Activated CD8-positive, alpha-beta memory T cell treated with anti-CD3 and anti-CD28 coated beads, Interleukin-2, amount 50 U/mL, for 48 hours (primary cell): Measurements from ENCODE around the gene GIPC1.

ENCODE experiments used
- DNase-seq: peaks from one replicate; pipeline ENCODE4 v3.0.0-alpha.2; 2020

Gene GIPC1

DNA sequence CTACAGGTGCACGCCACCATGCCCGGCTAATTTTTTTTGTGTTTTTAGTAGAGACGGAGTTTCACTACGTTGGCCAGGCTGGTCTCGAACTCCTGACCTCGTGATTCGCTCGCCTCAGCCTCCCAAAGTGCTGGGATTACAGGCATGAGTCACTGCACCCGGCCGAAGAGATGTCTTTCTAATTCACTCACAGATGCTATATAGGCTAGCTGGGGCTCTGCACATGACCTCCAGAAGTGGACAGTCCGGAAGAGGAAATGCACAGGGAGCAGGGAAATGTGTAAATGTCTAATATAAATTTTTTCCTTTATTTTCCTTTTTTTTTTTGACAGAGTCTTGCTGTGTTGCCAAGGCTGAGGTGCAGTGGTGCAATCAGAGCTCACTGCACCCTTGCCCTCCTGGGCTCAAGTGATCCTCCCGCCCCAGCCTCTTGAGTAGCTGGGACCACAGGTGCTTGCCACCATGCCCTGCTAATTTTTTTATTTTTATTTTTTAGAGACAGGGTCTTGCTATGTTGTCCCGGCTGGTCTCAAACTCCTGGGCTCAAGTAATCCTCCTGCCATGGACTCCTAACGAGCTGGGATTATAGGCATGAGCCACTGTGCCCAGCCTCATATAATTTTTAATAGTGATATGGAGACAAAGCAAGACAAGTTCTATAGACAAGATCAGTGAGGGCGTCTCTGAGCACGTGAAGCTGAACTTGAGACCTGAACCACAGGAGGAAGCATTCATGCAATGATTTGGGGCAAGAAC is 8.4 kb downstream of the GIPC1 start:
- no peak for DNase-seq

DNA sequence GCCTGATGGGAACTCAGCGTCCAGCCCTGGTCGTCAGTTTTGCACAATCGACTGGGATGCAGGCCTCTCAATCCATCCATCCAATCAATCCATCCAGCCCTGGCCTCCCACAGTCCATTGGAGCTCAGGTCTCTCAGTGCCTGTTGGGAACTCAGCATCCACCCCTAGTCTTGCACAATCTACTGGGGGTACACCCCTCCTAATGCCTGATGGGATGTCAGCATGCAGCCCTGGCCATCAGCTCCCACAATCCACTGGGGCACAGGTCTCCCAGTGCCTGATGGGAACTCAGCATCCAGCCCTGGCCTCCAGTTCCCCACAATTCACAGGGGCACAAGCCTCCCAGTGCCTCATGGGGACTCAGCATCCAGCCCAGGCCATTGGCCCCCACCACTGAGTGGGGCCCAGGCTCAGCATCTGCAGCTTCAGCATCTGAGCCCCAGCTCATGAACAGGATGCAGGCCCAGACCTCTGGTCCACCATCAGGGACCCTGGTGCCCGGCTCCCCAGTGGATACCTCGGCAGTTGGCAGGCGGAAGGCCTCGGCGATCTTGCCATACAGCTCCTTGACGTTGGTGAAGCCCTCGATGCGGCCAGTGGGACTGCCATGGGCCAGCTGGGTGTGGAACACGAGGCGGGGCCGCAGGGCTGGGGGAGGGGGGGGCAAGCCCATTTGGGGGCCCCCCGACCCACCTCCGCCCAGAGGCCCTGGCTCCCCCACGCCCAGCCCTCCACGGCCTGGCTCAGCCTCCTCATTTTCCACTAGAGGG is 13.6 kb downstream of the GIPC1 start:
- DNase-seq: no peak

DNA sequence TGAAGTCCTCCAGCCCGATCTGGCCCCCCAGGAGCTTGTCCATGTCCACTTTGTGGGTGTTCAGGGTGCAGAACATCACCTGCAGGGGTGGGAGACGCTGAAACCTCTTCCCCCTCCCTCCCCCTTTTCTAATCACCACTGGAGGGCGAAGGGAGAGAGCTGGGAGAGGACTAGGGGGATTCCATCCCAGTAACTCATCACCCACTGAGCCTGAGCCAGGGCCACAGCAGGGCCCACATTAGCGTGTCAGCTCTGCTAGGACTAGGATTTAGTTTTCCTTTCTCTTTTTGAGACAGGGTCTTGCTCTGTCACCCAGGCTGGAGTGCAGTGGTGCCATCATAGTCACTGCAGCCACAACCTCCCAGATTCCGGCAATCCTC is 15.2 kb downstream of the GIPC1 start:
- DNase-seq: no peak

DNA sequence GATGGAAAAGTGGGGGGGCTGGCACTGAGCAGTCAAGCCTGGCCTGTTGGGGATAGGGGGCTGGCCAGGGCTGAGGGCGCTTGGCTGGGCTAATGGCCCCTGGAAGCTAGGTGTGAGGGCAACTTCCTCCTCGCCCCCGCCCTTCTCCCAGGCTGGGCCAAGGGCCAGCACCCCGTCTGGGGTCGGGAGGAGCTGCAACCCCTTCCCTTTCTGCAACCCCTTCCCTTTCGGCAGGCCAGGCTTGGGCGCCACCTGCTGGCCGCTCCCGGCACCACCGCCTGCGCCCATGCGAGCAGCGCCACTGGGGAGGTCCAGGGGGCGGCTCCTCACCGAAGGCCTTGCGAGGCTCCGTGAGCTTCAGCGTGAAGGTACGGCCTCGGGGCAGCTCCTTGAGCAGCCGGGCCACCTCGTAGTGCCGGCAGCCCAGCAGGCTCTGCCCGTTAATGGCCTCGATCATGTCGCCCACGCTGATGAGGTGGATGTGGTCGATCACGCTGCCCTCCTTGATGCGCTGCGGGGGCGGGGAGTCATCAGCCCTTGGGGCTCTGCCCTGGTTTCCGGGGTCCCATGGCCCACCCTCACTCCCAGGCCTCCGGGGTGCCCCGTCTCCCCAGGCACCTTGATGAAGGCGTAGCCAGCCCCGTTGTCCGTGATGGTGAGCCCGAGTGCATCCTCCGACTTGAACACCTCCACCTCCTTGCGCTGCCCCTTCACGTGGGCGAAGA is 15.8 kb downstream of the GIPC1 start:
- peak; percentile 96 for DNase-seq

DNA sequence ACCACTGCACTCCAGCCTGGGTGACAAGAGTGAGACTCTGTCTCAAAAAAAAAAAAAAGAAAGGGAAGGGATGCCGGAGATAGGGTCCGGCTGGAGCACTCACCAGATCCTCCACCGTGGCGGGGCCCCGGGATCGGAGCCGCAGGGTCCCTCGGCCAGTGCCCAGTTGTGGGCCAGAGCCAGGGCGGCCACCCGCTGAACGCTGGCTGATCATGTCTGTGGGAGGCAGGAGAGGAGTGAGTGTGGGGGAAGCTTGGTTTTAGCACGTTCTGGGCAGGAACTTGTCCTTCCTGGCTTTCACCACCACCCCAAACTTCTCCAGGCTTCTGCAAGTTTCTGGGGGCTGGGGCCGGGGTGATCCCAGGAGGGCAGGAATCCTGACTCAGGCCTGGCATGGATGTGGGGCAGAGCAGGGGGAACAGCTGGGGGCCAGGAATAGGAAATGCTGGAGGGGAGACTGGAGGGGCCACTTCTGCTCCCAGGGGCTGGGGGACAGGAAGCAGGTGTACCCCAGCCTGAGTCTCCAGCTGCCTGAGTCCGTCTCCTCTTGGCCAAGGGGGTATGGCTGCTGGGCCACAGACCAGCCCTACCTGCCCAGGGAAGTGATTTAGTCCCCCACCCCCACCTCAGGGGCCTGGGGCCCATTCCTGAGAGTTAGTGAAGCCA is 16.5 kb downstream of the GIPC1 start:
- no peak for DNase-seq

DNA sequence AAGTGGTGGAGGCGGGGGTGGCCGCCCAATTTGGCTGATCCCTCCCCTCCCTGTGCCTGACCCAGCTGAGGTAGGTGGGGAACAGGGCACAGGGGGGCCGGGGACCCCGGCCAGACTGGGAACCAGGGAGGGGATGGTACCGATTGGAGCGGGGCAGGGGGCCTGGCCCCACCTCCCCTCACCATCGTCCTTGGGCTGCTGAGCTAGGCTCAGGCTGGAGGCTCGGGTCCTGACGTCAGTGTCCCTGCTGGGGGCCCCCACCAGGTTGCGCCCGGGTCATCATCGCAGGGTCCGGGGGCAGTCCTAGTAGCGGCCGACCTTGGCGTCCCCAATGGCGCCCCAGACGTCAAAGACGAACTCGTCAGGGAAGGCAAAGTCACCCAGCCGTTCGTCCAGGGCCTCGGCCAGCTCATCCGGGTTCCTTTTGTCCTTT is 17.8 kb downstream of the GIPC1 start:
- DNase-seq: no peak

DNA sequence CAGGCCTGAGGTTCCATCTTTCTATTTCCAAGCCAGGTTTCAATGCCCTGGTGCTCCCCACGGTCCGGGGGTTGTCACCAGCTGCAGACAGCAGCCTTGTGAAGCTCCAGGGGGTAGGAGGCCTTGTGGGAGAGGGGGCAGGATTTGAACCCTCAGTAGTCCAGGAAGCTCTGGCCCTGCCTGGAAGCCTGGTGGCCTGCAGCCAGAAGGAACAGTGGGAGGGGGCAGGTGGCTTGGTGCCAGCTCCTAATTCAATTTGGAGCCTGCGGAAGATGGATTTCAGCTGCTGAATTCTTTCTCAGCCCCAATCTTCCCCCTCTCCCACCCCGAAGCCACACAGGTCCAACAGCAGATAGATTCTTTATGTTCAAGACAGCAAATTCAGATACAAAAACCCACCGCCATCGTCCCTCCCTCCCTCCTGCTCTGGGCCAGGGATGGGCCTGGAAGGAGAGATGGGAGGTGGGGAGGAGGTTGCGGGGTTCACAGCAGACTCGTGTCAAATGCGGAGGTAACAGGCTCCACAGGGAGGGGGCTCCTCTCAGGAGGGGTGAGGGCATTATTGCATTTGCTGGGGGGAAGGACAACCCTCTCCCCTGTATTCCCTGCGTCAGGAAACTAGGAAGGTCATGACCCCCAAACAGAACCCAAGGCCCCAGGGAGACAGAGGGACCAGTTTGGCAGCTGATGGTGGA is 18.4 kb downstream of the GIPC1 start:
- DNase-seq: no peak

DNA sequence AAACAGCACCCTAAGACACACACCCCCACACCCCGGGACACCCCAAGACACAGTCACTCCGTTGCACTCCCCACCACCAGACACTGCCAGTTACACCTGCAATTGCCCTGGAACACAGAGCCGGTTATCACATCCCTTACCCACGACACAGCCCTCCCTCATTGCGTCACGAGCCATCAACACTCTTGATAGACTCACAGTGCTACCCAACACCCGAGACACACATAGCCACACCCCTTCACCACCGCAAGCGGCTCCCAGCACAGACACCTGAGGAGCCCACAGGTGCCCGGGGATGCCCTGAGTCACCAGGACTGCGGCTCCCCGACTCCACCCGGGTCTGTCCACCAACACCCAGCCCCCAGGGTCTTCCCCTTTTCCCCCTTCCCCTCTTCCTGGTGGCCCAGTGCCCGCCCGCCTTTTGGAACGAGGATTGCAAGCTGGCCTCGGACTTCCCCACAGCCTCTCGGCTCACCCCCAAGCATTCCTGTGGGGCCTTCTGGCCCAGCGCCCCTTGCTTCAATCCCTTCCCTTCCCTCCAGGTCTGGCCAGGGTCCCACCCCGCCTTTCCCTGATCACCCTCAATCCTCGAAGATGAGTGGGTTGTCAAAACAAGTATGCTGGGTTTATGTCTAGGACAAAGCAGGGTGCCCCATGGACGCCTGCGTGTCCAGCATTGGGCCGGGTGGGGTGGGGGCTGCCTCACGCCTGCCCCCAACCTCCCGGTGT is 19.1 kb downstream of the GIPC1 start:
- DNase-seq: no peak

DNA sequence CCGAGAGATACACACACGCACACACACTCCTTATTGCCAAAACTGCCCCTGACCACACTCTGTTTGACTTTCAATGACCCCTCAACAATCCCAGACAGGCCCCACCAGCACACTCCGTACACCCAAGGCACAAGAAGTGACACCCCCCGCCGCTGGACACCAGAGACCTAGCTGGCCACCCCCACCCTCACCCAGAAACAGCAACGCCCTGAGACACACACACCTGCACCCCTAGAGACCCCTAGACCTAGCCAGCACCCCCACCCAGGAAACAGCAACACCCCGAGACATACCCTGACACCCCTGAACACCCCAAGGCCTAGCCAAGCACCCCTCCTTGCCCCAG is 19.6 kb downstream of the GIPC1 start:
- no peak for DNase-seq

DNA sequence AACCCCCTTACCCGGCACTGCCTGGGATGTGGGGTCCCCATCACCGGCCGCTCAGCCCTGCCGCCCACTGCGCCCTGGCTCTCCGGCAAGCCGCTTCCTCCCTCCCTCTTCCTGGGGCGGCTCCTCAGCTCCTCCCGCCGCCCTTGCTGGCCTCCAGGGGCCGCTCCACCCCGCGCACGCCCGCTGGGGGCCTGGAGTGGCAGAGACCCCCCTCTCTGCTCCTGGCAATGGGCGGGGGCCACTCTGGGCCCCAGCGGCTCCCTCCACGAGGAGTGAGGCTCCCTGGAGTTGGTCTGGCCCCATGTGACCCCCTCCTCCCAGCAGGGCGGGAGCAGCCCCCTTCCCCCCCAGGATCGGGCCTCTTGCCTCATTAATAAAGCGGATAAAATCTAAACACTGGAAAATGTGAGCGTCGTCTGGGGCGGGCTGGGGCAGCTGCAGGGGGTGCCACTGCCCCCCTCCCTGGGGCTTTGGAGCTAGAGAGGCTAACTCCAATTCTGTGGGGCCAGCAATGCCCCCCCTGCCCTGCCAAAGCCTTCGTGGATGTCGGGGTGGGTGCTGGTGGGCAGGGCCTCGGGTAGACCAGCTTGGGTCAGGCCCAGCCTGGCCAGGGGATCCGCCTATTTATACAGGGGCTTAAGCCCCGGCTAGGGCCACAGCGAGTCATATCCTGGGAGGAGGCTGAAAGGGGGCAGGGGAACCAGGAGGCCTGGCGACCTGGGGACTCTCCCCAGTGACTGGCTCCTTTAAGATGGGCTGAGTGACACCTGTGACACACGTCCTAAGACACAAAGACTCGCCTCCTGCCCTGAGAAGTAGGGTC is 20.5 kb downstream of the GIPC1 start, which contains the start of gene PTGER1:
Gene PTGER1, minus strand, starts transcription at position 104 of the 823 bp plus-strand sequence. CDS start 1,034 bp downstream, outside the sequence.
- peak; percentile 74 for DNase-seq

DNA sequence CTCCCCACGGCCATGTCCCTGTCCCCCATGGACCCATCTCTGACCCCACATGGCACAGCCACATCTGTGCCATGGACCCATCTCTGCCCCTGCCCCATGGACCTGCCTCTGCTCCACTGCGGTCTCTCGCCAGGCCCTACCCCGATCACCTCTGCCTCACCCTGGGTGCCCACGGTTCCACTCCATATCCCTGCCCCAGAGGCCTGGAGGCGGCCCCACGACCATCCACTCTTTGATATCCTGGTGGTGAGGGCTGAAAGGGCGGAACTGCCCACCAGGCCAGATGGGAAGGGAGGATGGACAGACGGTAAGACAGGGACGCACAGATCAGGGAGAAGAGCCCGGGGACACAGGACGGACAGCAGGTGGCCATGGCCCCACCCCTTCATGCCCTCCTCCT is 21.1 kb downstream of the GIPC1 start:
- no peak for DNase-seq

DNA sequence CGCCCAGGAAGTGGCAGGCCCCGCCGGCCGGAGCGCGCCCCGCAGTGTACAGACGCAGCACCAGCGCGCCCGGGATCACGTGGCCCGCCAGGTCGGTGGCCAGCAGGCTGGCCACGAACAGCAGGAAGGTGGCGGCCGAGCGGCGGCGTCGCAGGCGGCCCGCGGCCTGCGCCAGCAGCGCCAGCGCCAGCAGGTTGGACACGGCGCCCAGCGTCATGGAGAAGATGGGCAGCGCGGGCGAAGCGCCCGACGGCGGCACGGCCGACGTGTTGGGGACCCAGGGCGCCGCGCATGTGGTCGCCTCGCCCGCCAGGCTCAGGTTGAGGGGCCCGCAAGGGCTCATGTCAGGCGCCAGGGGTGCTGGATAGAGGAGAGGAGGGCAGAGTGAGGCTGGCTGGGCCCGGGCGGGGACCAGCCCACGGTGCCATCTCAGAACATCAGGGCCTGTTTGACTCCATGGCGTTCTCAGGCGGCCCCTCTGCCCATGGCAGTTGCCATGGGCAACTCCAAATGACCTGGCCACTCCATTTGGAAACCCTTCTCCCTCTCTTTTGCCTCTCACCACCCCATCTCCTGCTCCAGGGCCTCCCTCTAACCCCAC is 21.8 kb downstream of the GIPC1 start:
- no peak for DNase-seq

DNA sequence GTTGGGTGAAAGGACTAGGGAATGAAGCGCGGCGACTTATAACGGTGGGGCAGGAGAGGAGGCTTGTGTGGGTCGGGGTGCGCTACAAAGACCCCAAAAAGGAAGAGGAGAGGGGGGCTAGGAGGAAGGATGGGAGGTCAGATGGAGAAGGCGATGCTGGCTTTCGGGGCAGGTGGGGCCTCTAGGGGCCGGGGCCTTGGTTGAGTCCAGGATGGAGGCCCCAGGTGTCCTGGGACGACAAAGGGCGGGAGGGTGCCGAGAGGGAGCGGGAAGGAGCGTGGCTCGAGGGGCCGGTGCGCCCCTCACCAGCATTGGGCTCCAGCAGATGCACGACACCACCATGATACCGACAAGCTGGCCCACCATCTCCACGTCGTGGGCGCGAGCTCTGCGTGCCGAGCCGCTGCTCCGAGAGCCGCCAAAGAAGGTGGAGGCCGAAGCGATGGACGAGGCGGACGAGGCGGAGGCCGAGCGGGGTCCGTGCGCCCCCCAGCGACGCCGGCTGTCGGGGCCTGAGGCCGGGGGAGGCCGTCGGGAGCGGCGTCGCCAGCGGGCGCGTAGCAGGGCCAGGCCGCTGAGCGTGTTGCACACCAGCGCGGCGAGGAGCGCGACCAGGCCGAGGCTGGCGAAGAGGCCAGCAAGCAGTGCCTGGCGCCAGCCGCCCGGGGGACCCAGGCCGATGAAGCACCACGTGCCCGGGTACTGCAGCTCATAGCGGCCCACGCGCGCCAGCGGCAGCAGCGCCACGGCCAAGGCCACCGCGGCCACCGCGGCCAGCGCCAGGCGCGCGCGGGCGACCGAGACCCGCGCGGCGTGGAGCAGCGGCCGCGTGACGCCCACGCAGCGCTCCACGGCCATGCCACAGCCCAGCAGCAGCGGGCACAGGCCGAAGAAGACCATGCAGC is 22.6 kb downstream of the GIPC1 start:
- DNase-seq: no peak

DNA sequence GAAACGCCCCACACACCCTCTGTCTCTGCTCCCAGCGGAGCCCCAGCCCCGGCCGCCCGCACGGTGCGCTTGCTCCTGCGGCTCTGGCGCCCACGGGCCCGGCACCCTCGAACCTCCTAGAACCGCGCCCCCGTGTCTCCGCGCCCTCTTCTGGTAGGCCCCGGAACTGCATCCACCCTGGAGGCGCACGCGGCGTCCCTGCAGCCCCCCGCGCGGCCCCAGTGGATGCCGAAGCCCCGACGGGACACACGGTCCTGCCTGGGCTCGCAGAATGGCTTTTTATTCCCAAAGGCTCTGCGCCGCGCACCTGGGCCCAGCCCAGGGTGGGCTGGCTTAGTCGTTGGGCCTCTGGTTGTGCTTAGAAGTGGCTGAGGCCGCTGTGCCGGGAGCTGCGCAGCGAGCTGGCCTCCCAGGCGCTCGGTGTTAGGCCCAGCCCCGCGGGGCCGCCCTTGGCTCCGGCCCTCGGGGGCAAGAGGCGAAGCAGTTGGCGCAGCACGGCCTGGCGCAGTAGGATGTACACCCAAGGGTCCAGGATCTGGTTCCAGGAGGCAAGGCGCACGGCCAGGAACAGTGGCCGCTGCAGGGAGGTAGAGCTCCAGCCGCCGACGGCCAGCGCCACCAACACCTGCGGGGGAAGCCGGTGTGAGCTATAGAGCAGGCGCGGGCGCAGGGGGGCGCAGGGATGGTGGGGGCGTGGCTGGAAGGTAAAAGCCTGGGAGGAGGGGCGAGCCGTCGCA is 23.6 kb downstream of the GIPC1 start:
- DNase-seq: peak; percentile 100

DNA sequence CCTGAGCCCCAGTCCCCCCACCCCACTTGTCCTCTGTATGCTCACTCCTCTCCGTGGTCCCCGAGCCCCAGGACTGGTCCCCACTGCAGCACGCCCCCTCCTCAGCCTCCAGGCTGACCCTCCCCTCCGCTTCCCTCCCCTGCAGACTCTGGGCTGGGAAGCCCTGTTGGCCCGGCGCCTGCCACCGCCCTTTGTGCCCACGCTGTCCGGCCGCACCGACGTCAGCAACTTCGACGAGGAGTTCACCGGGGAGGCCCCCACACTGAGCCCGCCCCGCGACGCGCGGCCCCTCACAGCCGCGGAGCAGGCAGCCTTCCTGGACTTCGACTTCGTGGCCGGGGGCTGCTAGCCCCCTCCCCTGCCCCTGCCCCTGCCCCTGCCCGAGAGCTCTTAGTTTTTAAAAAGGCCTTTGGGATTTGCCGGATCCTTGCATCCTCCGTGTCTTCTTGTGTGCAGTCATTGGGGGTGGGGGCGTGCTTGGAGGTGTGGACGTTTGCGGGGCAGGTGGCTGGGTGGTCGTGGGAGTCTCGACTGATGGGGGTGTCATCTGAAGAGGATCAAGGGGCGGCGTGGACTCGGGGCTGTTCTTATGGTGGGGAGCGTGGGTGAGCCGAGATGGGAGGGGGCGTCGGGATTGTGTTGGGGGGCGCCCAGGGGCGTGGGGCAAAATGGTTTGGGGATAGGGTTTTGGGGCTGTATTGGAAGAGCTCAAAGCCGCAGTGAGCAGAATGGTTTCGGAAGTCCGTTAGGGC is 24.3 kb downstream of the GIPC1 start:
- DNase-seq: no peak

DNA sequence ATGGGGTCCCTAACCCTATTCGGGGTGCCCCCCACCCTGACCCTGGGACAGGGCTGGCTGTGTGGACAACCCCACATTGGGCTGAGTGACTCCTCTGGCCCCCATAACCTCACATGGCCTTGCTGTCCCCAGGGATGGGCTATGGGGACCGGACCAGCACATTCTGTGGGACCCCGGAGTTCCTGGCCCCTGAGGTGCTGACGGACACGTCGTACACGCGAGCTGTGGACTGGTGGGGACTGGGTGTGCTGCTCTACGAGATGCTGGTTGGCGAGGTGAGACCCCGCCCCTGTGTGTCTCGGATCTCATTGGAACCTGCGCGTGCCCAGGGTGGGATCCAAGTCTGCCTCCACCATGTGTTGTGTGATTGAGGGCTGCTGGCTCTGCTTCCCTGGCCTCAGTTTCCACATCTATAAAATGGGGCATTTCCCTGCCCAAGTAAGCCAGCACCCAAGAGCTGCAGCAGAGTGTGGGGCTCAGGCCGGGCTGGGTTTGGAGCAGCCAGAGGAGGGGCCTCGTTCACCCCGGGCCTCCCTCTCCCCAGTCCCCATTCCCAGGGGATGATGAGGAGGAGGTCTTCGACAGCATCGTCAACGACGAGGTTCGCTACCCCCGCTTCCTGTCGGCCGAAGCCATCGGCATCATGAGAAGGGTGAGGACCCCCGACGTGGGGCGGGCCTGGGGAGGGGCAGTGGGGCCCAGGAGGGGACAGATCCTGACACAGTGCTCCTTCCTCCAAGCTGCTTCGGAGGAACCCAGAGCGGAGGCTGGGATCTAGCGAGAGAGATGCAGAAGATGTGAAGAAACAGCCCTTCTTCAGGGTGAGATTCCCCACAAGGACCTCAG is 25.7 kb downstream of the GIPC1 start:
- no peak for DNase-seq

DNA sequence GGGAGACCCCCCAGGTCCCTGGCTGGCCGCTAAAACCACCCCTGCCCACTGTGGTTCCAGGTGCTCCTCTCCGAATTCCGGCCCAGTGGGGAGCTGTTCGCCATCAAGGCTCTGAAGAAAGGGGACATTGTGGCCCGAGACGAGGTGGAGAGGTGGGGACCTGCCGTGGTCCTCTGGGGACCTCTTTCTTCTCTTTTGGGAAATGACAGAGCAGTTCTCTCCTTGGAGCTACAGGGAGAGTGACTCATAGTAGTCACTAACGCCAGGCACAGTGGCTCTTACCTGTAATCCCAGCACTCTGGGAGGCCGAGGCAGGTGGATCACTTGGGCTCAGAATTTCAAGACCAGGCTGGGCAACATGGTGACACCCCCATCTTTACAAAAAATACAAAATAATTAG is 28.1 kb downstream of the GIPC1 start:
- no peak for DNase-seq
